Activated CD4-positive, alpha-beta T cell treated with anti-CD3 and anti-CD28 coated beads, Interleukin-2, amount 50 U/mL, for 16 hours (primary cell): ENCODE data around the gene SMCO2.

Experiments used
- DNase-seq: peaks from one replicate; pipeline ENCODE4 v3.0.0-alpha.2; 2020

Gene SMCO2

DNA sequence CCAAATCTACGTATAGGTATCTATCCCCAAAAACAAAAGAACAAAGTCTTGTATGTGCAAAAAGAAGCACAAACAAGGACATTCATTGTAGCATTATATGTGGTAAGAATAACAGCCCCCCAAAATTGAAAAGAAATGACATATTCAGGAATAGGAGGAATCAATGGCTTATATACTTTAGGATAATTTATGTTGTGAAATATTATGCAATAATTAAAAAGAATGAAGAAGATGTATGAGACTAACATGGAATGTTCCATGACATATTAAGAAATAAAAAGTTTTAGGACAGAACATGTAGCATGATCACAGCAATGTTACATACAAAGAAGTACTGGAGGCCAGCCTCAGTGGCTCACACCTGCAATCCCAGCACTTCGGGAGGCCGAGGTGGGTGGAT is 9.1 kb downstream of the SMCO2 start:
- DNase-seq, result no peak

DNA sequence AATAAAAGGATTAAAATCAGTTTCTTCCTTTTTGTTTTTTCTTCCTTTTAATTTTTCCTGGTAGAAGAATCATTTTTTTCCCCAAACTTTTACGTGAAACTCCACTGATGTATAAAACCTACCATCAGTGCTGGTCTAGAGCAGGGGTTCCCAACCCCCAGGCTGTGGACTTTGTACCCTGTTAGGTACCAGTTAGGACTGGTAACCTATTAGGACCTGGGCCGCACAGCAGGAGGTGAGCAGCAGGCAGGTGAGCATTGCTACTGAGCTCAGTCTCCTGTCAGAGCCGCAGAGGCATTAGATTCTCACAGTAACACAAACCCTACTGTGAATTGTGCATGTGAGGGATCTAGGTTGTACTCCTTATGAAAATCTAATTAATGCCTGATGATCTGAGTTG is 10.1 kb downstream of the SMCO2 start:
- DNase-seq, result no peak

DNA sequence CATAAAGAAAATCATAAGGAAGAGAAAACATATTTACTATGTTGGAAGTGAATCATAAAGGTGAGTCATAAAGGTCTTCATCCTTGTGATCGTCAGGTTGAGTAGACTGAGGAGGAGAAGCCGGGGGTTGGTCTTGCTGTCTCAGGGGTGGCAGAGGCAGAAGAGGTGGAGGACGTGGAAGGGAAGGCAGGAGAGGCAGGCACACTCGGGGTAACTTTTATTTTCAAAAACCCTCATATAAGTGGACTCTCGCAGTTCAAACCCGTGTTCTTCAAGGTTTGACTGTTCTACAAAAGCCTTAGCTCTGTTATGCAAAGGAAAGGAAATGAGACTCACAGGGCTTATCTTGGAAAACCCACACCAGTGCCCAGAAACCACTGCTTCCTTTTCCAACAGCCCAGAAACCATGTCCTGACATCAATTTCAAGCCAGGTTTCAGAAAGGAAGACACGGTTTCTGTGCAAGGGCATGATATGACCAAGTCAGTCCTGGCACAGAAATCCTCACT is 14.0 kb downstream of the SMCO2 start:
- DNase-seq, result peak; percentile 85

DNA sequence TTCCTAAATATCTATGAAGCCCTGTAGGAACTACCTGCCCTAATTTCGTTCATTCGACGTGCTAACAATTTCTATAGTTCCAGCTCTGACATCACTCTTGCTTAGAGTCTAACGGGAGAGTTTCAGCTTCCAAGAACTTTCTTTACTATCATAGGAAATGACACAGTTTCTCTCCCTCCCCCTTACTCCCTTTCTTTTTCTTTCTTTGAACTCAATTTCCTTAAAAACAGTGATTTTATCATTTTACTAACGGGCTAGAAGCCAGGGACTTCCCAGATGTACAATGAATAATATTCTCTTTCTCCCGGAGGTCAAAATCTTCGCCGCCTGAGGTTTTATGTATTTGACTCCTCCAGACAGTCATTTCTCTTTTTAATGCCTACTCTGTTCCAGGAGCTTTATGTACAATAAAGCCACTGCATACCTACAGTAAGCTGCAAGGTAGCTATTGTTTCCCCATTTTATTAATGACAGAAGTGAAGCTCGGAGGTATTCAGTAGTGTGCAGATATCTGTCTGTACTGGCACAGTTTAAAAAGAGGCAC is 15.7 kb downstream of the SMCO2 start:
- DNase-seq, result peak; percentile 61

DNA sequence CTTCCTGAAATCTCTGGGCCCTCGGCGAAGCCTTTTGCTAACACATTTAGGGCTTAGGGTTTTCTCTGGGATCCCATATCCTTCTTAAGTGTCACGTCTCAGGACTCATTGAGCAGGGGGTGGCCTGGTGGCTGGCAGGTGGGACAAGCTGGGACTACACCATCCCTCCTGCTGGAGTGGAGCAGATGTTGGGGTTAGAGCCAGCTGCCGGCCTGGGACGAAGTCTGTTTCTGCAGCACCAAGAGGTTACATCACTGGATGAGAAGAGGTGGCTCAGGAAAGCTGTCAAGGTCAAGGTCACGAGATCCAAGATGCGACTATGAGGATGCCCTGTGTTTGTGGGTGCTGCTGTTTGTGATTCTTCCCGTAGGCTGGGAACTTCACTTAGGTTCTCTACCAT is 16.3 kb downstream of the SMCO2 start:
- no peak for DNase-seq

DNA sequence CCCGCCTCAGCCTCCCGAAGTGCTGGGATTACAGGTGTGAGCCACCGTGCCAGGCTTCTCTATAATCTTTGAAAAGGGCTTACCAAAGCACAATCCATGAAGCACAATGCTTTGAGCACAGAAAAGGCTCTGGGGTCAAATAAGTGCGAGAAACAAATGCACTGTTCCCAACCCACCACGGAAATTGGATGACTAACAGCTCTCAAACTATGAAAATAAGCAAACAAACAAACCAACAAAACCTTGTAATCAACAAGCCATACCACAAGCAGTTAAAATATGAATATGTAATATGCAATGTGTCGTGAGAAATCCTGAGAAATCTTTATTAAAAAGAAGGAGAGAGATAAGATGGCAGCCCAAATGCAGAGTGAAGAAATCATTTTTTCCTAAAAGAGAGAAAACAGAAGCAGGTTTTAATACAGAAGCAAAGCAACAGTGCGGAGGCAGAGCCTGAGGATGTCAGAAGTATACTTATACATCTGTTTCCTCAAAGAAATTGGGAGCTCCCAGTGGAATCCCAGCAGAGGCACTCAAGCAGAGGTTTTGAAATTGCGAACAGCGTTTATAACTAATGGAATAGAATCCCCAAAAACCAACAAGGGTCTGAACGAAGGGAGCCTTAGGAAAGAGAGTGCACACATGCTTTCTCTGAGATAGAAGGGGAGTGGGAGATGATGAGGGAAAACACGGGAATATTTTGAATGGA is 17.1 kb downstream of the SMCO2 start:
- DNase-seq, result peak; percentile 60

DNA sequence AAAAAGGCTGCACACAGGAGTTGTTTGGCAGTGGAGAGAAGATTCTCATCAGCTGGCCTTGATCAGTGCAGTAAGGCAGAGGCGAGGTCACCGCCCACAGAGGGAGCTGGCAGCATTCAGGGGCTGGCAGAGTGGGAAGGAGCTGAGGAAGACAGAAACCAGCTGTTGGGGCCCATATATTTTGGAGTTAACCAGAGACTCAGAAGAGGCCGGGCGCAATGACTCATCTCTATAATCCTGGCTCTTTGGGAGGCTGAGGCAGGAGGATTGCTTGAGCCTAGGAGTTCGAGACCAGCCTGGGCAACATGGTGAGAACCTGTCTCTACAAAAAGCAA is 17.7 kb downstream of the SMCO2 start:
- peak; percentile 76 for DNase-seq

DNA sequence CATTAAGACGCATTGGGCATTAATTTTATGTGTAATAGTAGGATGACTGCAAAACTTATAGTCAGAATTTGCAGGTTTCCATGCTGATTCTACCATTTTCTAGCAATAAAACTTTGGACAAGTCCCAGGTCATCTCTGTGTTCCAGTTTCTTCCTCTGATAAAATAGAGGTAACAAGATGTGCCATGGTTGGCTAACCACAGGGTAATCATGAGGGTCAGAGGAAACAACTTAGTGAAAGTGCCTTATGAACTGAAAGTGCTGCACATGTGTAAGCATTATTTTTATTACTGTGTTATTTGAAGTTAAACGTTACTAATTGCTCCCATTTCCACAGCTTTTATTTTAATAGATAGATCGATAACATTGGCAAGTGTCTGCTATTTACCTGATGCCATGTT is 21.1 kb downstream of the SMCO2 start:
- no peak for DNase-seq

DNA sequence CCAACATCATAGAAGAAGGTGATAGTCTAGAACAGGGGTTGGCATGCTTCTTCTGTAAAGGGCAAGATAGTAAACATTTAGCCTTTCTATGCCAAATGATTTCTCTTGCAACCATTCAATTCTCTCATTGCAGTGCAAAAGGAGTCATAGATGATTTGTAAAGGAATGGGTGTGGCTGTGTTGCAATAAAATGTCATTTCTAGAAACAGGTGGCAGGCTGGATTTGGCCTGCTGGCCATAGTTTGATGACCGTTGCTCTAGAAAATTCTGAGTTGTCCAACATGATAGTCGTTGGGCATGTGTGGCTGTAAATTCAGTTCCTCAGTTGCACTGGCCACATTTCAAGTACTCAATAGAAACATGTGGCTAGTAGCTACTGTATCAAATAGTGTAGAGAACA is 21.7 kb downstream of the SMCO2 start:
- no peak for DNase-seq

DNA sequence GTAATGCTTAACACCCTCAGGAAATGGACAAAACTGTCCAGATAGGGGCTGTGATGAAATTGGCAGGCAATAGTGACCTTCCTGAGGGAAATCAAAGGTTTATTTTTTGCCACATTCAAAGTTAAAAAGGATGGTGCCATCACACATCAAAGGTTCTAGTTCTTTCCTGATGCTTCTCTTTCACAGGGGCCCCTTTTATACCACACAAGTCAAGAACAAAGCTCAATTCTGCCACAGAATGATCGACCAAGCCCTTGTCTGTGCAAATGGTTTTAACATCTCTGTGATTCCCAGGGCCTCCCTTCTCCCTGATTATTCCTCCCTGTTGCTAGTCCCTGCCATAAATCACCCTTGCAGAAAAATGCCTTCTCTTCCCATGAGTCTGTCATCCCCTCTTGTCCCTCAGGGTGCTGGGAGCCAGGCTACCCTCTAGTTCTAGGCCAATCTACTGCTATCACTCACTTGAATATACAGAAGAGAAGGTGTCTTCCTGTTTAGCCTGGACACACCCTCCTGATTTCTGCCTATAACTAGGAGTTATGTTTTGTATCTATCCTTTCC is 22.7 kb downstream of the SMCO2 start:
- DNase-seq, result no peak

DNA sequence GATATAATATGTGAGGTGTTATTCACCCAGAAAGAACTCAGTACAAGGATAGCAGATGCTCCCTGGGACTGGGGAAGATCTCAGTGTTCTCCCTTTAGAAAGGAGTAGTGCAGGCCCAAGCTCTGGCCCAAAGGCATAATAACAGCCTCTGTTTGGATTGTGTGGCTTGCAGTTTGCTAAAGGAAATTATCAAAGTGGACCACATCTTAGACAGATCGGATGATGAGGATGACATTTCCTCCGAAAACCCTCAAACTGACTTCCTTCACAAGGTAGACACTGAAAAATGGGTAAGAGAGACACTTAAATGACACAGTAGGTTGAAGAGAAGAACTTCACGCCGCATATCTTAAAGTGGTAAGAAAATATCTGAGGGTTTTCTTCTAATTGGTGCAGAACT is 26.1 kb downstream of the SMCO2 start:
- no peak for DNase-seq

DNA sequence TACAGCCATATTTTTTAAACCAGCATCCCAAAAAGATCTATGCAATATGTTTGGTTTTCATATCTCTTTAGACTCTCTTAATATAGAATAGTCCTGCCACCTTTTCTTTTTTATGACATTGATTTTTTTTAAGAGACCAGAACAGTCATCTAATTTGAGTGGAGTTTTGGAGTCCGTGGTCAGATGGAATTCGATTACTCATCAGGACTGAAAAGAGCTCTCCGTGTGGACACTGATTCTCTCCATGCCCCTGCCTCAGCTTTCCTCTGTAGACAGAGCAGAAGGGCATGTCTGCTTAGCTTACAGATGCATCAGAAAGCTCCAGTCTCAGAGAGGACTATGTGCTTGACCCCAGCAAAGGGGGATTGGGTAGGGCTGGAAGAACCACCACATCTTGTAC is 27.8 kb downstream of the SMCO2 start:
- DNase-seq, result no peak

DNA sequence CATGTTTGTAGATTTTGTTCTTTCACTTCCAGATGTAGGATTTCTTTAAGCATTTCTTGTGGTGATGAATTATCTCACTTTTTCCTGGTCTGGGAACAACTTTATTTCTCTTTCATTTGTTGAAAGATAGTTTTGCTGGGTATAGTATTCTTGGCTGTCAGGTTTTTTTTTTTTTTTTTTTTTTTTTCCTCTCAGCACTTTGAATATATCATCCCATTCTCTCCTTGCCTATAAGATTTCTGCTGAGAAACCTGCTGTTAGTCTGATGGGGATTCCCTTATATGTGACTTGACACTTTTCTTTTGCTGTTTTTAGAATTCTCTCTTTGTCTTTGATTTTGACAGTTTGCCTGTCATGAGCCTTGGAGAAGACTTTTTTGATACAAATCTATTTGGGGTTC is 30.5 kb downstream of the SMCO2 start:
- DNase-seq, result no peak

DNA sequence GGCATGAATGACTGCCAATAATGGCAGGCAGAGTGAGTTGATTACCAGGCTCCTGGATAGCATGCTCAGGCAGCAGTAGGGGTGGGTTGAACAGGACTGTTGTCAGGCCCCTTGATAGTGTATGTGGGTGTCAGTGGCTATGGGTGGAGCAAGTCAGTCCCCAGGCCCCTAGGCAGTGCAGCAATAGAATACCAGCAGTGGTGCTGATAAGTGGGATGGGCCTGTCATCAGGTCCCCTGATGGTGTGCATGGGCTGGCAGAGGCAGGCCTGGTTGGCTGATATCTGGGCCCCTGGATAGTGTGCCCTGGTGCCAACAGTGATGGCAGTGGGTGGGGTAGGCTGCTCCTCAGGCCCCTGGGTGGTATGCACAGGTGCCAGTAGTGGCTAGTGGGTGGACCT is 32.4 kb downstream of the SMCO2 start:
- DNase-seq, result no peak

DNA sequence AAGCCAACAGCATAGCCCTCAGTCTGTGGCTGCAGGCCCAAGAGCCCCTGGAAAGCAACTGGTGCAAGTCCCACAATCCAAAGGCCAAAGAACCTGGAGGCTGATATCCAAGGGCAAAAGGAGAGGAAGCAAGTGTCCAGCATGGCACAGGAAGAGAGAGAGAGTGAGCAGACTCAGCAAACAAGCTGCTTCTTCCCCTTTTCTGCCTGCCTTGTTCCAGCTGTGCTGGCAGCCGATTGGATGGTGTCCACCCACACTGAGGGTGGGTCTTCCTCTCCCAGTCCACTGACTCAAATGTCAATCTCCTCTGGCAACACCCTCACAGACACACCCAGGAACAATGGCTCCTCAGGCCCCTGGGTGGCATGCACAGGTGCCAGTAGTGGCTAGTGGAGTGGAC is 33.5 kb downstream of the SMCO2 start:
- no peak for DNase-seq

DNA sequence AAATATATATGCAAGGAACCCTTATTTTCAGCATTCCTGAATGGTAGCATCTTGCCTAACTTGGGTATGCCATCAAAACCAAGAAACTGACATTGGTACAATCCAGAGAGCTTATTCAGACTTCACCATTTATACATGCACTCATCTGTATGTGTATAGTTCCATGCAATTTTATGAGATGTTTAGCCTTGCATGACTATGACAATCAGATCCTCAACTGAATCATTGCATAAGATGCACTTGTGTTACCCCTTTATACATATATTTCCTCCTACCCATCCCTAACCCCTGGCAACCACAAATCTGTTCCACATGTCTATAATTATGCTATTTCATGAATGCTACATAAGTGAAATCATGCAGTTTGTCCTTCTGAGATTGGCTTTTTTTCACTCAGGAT is 40.4 kb downstream of the SMCO2 start:
- no peak for DNase-seq

DNA sequence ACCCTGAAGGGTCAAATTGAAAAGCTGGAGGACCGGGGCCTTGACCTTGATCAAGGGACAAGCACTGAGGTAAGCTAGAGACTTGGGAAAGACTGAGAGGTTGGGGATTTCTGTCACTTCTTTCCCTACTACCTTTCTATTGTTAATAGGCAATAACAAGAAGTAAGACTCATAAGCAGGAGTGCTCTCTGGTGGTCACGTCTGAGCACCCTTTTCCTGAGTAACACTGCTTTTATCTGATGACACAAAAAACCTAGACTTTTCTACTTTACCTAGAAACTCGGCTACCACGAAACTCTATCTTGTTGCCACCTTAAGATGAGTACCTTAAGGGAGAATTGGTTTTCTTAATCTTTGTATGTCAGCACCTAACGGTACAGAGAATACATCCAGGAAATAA is 41.9 kb downstream of the SMCO2 start:
- no peak for DNase-seq

DNA sequence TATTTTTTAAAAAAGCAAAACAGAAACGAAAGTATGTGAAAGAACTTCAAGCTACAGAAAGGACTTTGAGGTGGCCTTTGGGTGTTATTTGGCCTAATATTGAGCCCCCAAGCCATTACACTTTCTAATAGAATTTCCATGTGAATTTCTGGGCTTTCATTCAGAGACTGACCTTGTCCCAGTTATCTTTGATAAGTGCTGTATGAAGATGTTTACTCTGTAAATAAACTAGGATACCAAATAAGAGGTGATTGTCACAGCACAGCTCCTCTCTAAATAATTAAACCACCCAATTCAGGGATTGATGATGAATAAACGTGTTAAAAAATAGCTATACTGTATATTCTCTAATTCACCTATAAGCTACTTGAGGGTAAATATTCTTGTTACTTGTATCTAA is 44.7 kb downstream of the SMCO2 start:
- no peak for DNase-seq

DNA sequence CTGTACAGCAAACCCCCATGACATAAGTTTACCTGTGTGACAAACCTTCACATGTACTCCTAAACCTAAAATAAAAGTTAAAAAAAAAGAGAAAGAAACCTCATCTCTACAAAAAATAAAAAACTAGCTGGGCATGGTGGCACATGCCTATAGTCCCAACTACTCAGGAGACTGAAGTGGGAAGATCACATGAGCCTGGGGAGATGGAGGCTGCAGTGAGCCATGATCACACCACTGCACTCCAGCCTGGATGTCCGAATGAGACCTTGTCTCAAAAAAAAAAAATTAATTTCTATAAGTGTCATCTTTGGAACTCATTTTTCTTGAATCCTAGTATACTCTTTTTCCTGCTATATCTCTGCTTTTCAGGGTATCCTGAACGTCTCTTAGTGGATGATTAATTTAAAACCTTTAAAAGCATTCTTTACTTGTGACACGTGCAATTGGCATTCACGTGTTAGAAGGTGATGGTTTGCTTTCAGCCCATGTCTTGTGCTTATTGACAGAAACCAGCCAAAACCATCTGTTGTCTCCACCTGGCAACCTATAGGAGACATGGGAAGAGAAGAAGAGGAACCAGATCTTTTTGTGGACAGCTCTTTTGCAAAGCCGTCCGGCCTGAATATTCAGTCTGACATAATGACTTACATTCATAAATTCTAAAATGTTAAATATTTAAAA is 46.9 kb downstream of the SMCO2 start:
- no peak for DNase-seq

DNA sequence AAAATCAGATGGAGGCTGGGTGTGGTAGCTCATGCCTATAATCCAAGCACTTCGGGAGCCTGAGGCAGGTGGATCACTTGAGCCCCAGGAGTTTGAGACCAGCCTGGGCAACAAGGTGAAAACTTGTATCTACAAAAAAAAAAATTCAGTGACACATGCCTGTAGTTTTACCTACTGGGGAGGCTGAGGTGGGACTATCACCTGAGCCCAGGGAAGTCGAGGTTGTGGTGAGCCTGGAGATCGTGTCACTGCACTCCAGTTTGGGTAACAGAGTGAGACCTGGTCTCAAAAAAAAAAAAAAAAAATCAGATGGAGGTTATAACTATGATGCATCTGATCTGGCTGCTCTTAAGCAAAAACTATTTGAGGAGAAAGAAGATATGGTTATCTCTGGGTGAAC is 50.9 kb downstream of the SMCO2 start:
- DNase-seq, result no peak

DNA sequence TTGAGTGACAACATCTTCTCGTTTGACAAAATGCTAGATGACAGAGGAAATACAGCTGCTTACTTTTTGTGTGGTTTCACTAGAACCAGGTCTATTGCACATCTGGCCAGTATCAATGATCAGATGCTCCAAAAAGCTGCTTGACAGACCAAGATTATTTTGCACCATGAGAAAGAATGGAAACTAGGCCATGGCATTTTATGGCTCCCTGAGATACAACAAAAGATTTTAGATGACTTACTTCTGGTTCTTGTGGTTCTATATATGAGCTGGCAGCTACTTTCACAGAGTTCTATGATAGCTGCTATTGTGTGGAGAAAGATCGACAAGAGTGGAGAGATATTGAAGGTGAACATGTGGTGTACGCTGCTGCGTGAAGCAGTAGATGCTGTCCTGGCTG is 51.6 kb downstream of the SMCO2 start:
- DNase-seq, result peak; percentile 89

DNA sequence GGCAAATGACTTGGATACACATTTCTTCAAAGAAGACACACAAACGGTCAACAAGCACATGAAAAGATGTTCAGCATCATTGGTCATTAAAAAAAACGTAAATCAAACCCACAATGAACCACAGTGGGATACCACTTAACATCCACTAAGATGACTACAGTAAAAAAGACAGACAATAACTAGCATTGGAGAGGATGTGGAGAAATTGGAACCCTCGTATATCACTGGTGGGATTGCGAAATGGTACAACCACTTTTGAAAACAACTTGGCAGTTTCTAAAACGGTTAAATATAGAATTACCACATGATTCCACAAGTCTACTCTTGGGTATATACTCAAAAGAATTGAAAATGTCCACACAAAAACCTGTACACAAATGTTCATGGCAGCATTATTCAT is 52.2 kb downstream of the SMCO2 start:
- DNase-seq, result peak; percentile 53

DNA sequence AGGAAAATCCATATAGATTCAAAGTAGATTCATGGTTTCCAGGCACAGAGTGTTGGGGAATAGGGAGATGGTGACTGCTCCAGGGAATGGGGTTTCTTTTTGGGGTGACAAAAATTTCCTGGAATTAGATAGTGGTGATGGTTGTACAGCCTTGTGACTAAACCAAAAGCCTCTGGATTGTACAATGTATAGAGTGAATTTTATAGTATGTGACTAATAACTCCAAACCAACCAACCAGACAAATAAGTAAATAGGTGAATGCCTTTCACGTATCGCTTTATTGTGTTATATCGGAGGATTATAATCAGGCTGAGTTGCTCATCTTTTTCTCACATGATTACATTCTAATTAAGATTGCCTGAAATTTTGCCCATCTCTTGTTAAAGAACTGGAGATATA is 52.8 kb downstream of the SMCO2 start:
- no peak for DNase-seq

DNA sequence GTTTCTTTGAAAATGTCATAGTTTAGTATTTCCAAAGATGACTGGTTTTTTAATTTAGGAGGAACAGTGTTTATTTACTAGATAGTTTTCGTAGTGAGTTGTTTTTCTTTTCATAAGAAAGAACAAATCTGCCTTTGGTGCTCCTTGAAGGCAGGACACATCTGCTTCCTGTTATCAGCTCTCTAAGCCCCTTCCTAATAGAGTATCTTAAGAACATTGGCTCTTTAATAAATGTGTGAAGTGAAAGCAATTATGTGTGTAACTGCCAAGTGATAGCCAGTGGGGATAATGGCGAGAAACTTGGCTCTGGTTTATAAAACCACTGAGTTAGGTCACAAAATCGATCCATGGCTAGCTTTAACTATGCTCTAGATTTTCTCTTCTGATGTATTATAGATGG is 54.0 kb downstream of the SMCO2 start:
- DNase-seq, result no peak
